ENCODE measurements around the gene MAP3K4. TPM values are rescaled to one million over a fixed set of nuclear protein-coding genes. Genes with fewer than 3 reads are reported as not detected.

Gene MAP3K4
- total and polyA plus RNA-seq, 2 of the 4 experiments (the other 2 are of a cell fraction), result 11.5 to 20.4 TPM

- Histone ChIP-seq H3K27me3 (ENCODE audit: control insufficient read depth, insufficient read depth, low read length) (no peaks in the 10 kb centered on the region), H2BK15ac (ENCODE audit: low read depth, low read length) (no peak overlapping the region), H2AFZ (replicated peaks; ENCODE audit: low read length, poor library complexity) (no peak overlapping the region), H3K4me1 (ENCODE audit: control insufficient read depth, insufficient read depth, low read length) (peaks cover 4% of the 10 kb centered on the region; the same call in 1 of the 2 replicates), H3K79me1 (ENCODE audit: low read depth in 1 of 2, low read length in 2 of 2) (no peaks in the 10 kb centered on the region; a peak in 1 of 4 replicates), H2BK20ac (ENCODE audit: low read depth, low read length) (no peak overlapping the region), H3K56ac (ENCODE audit: extremely low read depth, insufficient read depth, low read length) (no peak overlapping the region), H3K9me3 (ENCODE audit: control insufficient read depth, insufficient read depth, low read length) (no peaks in the 10 kb centered on the region), H4K91ac (ENCODE audit: insufficient read depth, low read depth, low read length) (no peak overlapping the region), H4K20me1 (ENCODE audit: insufficient read depth, low read length) (no peaks in the 10 kb centered on the region), H3K9ac (ENCODE audit: low read depth, low read length) (no peak overlapping the region), H2AK9ac (replicated peaks; ENCODE audit: low read depth, low read length, poor library complexity) (no peak overlapping the region), H3K4me2 (ENCODE audit: low read depth, low read length) (no peak overlapping the region), H3K9me1 (ENCODE audit: insufficient read depth, low read length) (peaks cover 2% of the 10 kb centered on the region), H4K8ac (ENCODE audit: low read depth in 2 of 2, low read length in 2 of 2) (no peak overlapping the region), H3K18ac (ENCODE audit: low read depth, low read length) (no peak overlapping the region), H2BK5ac (ENCODE audit: low read depth, low read length, poor library complexity, severe bottlenecking) (no peak overlapping the region), H3K4me3 (ENCODE audit: insufficient read depth, low read depth, low read length) (no peak overlapping the region), H4K5ac (ENCODE audit: low read depth, low read length) (no peak overlapping the region), H2AK5ac (ENCODE audit: low read depth, low read length) (no peak overlapping the region), H3K4ac (ENCODE audit: low read depth, low read length) (no peak overlapping the region), H3K14ac (replicated peaks; ENCODE audit: low read depth, low read length) (no peak overlapping the region), H3K36me3 (ENCODE audit: control insufficient read depth, insufficient read depth, low read length) (peaks cover 22% of the 10 kb centered on the region), H2BK120ac (ENCODE audit: low read depth, low read length) (no peak overlapping the region), H3K27ac (ENCODE audit: insufficient read depth, low read length) (no peak overlapping the region), H3K23ac (ENCODE audit: low read depth, low read length) (no peak overlapping the region)
- in situ Hi-C loops (cut with MboI; ENCODE audit: low sequenced_read_pairs) (no loop called here), dilution Hi-C loops (cut with HindIII; ENCODE audit: low sequenced_read_pairs, unreplicated experiment) (no loop called here), intact Hi-C loops (cut with micrococcal nuclease) (no loop called here)
- POLR2A ChIA-PET (ENCODE audit: unreplicated experiment), result no interaction called here
- CTCF ChIA-PET, result no interaction called here
- TF ChIP-seq RAD21 (IDR thresholded peaks at IDR 0.05; ENCODE audit: low read length) (no peak), MAZ (IDR thresholded peaks at IDR 0.05; ENCODE audit: borderline replicate concordance, low read depth, low read length) (no peak), POLR2A (IDR thresholded peaks at IDR 0.05; ENCODE audit: low read depth, low read length) (no peak), CEBPB (IDR thresholded peaks at IDR 0.05; ENCODE audit: low read depth, low read length) (no peak), MXI1 (IDR thresholded peaks at IDR 0.05; ENCODE audit: borderline replicate concordance, low read depth, low read length) (no peak), RFX5 (IDR thresholded peaks at IDR 0.05; ENCODE audit: low read depth, low read length) (no peak), RCOR1 (IDR thresholded peaks at IDR 0.05; ENCODE audit: insufficient replicate concordance, low read length) (no peak), NFE2L2 (IDR thresholded peaks at IDR 0.05; ENCODE audit: low read depth, low read length) (no peak), MAFK (IDR thresholded peaks at IDR 0.05; ENCODE audit: low read depth, low read length) (no peak), CHD1 (IDR thresholded peaks at IDR 0.05; ENCODE audit: low read depth, low read length) (no peak), FOS (IDR thresholded peaks at IDR 0.05; ENCODE audit: low read depth, low read length) (no peak), SMC3 (IDR thresholded peaks at IDR 0.05; ENCODE audit: low read depth, low read length) (no peak), BHLHE40 (IDR thresholded peaks at IDR 0.05; ENCODE audit: low read depth, low read length) (no peak)
- TF ChIP-seq, protein P1, sequence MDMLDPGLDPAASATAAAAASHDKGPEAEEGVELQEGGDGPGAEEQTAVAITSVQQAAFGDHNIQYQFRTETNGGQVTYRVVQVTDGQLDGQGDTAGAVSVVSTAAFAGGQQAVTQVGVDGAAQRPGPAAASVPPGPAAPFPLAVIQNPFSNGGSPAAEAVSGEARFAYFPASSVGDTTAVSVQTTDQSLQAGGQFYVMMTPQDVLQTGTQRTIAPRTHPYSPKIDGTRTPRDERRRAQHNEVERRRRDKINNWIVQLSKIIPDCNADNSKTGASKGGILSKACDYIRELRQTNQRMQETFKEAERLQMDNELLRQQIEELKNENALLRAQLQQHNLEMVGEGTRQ (IDR thresholded peaks at IDR 0.05; ENCODE audit: low read depth, low read length), result no peak
- TF ChIP-seq, protein P2, sequence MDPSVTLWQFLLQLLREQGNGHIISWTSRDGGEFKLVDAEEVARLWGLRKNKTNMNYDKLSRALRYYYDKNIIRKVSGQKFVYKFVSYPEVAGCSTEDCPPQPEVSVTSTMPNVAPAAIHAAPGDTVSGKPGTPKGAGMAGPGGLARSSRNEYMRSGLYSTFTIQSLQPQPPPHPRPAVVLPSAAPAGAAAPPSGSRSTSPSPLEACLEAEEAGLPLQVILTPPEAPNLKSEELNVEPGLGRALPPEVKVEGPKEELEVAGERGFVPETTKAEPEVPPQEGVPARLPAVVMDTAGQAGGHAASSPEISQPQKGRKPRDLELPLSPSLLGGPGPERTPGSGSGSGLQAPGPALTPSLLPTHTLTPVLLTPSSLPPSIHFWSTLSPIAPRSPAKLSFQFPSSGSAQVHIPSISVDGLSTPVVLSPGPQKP (IDR thresholded peaks at IDR 0.05; ENCODE audit: borderline replicate concordance, low read depth, low read length), result no peak
- DNase-seq (no peak), ATAC-seq (ENCODE audit: low read depth) (no peak)
- no TSS peak for BruUV-seq (replicated peaks)
- 100% methylated on average over 1 of the region's 11 CpGs; no CpG with 5 or more reads in 1 of the 2 experiments for WGBS, 2 experiments (ENCODE audit: extremely low coverage in 2 of 2, insufficient read length in 1 of 2)
Measured at GRCh38 chr6:161132384-161132783, 140.8 kb downstream of the MAP3K4 start.
